ENCODE results near the gene TANC1. TPM values are rescaled to one million over a fixed set of nuclear protein-coding genes. Genes with fewer than 3 reads are reported as not detected.

Gene TANC1
- total and polyA plus RNA-seq, 2 experiments from 2014 or later = 8.2 to 12.1 TPM

DNA sequence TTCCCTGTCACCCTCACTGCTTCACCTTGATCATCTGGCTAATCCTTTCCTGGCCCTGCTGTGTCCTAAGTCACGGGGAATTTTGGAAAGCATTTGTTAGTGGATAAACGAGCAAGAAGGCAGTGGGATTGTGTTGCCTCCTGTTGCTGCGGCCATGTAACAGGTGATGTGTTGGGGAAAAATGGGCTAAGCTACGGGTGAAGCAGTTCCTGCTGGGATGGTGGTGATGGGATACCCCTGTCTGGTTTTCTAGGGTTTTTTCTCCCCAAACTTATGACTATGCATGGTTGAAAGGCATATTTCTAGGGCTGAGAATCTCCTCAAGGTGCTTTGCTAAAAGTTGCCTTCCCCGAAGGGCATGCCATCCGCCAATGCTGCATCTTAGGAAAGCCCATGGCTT is 249.9 kb downstream of the TANC1 start:
- 0 out of 2 replicates have a peak, but pooled peaks cover 3% of the 10 kb centered on the region for H4K20me1 ChIP-seq (ENCODE audit: insufficient read depth)

GRCh38 chr2:159219394-159219998 is 251.1 kb downstream of the TANC1 start:
- Histone ChIP-seq H3K36me3 (ENCODE audit: low read depth) (peaks cover 22% of the 10 kb centered on the region; the same call in 1 of the 2 replicates), H3K27ac (no peak overlapping the region), H4K20me1 (ENCODE audit: insufficient read depth) (0 out of 2 replicates have a peak, but pooled peaks cover 3% of the 10 kb centered on the region), H3K4me3 (no peak overlapping the region), H3F3A (ENCODE audit: insufficient read depth) (no peaks in the 10 kb centered on the region), H3K79me2 (ENCODE audit: insufficient read depth) (no peaks in the 10 kb centered on the region), H3K27me3 (replicated peaks; ENCODE audit: insufficient read depth) (no peaks in the 10 kb centered on the region), H2AFZ (no peak overlapping the region), H3K4me1 (ENCODE audit: insufficient read depth) (no peaks in the 10 kb centered on the region), H3K9me2 (ENCODE audit: insufficient read depth) (no peaks in the 10 kb centered on the region), H3K4me2 (ENCODE audit: unreplicated experiment) (no peak overlapping the region), H3K9me3 (ENCODE audit: low read depth) (no peaks in the 10 kb centered on the region), H3K9ac (no peak overlapping the region)
- TF ChIP-seq EZH2 (IDR thresholded peaks at IDR 0.05; ENCODE audit: insufficient read depth, poor library complexity, severe bottlenecking) (no peak), EZH2phosphoT487 (IDR thresholded peaks at IDR 0.05; ENCODE audit: insufficient read depth, low read depth) (no peak)
- WGBS, 2 experiments (ENCODE audit: low coverage in 1 of 2, low lambda C conversion rate in 2 of 2, missing lambda C conversion rate in 2 of 2) = 97 to 98% methylated on average over 8 of the region's 8 CpGs
- in situ Hi-C loops (cut with MboI) = no loop called here
- DNase-seq = no peak

More for the DNA sequence above, 249.9 kb downstream of the TANC1 start:
- Histone ChIP-seq H3K4me2 (ENCODE audit: unreplicated experiment) (no peak overlapping the region), H2AFZ (no peak overlapping the region), H3K27me3 (replicated peaks; ENCODE audit: insufficient read depth) (no peaks in the 10 kb centered on the region), H3K4me1 (ENCODE audit: insufficient read depth) (no peaks in the 10 kb centered on the region), H3K36me3 (ENCODE audit: low read depth) (peaks cover 22% of the 10 kb centered on the region; the same call in 1 of the 2 replicates), H3K9me2 (ENCODE audit: insufficient read depth) (no peaks in the 10 kb centered on the region), H3K9me3 (ENCODE audit: low read depth) (no peaks in the 10 kb centered on the region), H3K4me3 (no peak overlapping the region), H3K79me2 (ENCODE audit: insufficient read depth) (no peaks in the 10 kb centered on the region), H3K9ac (no peak overlapping the region), H3K27ac (no peak overlapping the region), H3F3A (ENCODE audit: insufficient read depth) (no peaks in the 10 kb centered on the region)
- no peak for DNase-seq
- in situ Hi-C loops (cut with MboI) = no loop called here
- 86 to 90% methylated on average over 6 of the region's 6 CpGs for WGBS, 2 experiments (ENCODE audit: low coverage in 1 of 2, low lambda C conversion rate in 2 of 2, missing lambda C conversion rate in 2 of 2)
- TF ChIP-seq EZH2phosphoT487 (IDR thresholded peaks at IDR 0.05; ENCODE audit: insufficient read depth, low read depth) (no peak), EZH2 (IDR thresholded peaks at IDR 0.05; ENCODE audit: insufficient read depth, poor library complexity, severe bottlenecking) (no peak)

- no peak overlapping the region for H3K4me2 ChIP-seq (ENCODE audit: unreplicated experiment)
- no peak overlapping the region for H3K9ac ChIP-seq
- in situ Hi-C loops (cut with MboI) = no loop called here
- no peaks in the 10 kb centered on the region for H3K9me2 ChIP-seq (ENCODE audit: insufficient read depth)
- 0 out of 2 replicates have a peak, but pooled peaks cover 3% of the 10 kb centered on the region for H4K20me1 ChIP-seq (ENCODE audit: insufficient read depth)
- WGBS, 2 experiments (ENCODE audit: low coverage in 1 of 2, low lambda C conversion rate in 2 of 2, missing lambda C conversion rate in 2 of 2) = 99% methylated on average over 17 of the region's 17 CpGs
- H3K36me3 ChIP-seq (ENCODE audit: low read depth) = peaks cover 26% of the 10 kb centered on the region; the same call in 1 of the 2 replicates
- H3K27me3 ChIP-seq (replicated peaks; ENCODE audit: insufficient read depth) = no peaks in the 10 kb centered on the region
- no peak overlapping the region for H3K4me3 ChIP-seq
- no peaks in the 10 kb centered on the region for H3K79me2 ChIP-seq (ENCODE audit: insufficient read depth)
- peaks cover 29% of the 10 kb centered on the region for H3K4me1 ChIP-seq (ENCODE audit: insufficient read depth)
- no peak overlapping the region for H2AFZ ChIP-seq
- no peak for DNase-seq
- H3F3A ChIP-seq (ENCODE audit: insufficient read depth) = peaks cover 35% of the 10 kb centered on the region
- TF ChIP-seq EZH2phosphoT487 (IDR thresholded peaks at IDR 0.05; ENCODE audit: insufficient read depth, low read depth) (no peak), EZH2 (IDR thresholded peaks at IDR 0.05; ENCODE audit: insufficient read depth, poor library complexity, severe bottlenecking) (no peak)
- H3K9me3 ChIP-seq (ENCODE audit: low read depth) = no peaks in the 10 kb centered on the region
- no peak overlapping the region for H3K27ac ChIP-seq
These were observed 255.8 kb downstream of the TANC1 start for GRCh38 chr2:159224061-159224813.

GRCh38 chr2:159225025-159226016 is 256.9 kb downstream of the TANC1 start:
- H3K79me2 ChIP-seq (ENCODE audit: insufficient read depth) = no peaks in the 10 kb centered on the region
- no peaks in the 10 kb centered on the region for H3K9me3 ChIP-seq (ENCODE audit: low read depth)
- H3K4me1 ChIP-seq (ENCODE audit: insufficient read depth) = peaks cover 29% of the 10 kb centered on the region
- no peak for TF ChIP-seq EZH2phosphoT487 (IDR thresholded peaks at IDR 0.05; ENCODE audit: insufficient read depth, low read depth)
- TF ChIP-seq EZH2 (IDR thresholded peaks at IDR 0.05; ENCODE audit: insufficient read depth, poor library complexity, severe bottlenecking) = no peak
- H3K4me3 ChIP-seq = no peak overlapping the region
- 0 out of 2 replicates have a peak, but pooled peaks cover 3% of the 10 kb centered on the region for H4K20me1 ChIP-seq (ENCODE audit: insufficient read depth)
- H2AFZ ChIP-seq = no peak overlapping the region
- H3K9me2 ChIP-seq (ENCODE audit: insufficient read depth) = no peaks in the 10 kb centered on the region
- WGBS, 2 experiments (ENCODE audit: low coverage in 1 of 2, low lambda C conversion rate in 2 of 2, missing lambda C conversion rate in 2 of 2) = 93 to 94% methylated on average over 26 of the region's 26 CpGs
- H3K36me3 ChIP-seq (ENCODE audit: low read depth) = peaks cover 28% of the 10 kb centered on the region; the same call in 1 of the 2 replicates
- in situ Hi-C loops (cut with MboI) = no loop called here
- H3K4me2 ChIP-seq (ENCODE audit: unreplicated experiment) = no peak overlapping the region
- peaks cover 36% of the 10 kb centered on the region for H3F3A ChIP-seq (ENCODE audit: insufficient read depth)
- DNase-seq = no peak
- H3K27me3 ChIP-seq (replicated peaks; ENCODE audit: insufficient read depth) = no peaks in the 10 kb centered on the region
- H3K27ac ChIP-seq = peak overlapping the region; percentile 85
- H3K9ac ChIP-seq = no peak overlapping the region

Measured in GM23248 (cell line).